Type B pancreatic cell (in vitro differentiated cells): ENCODE measurements around the gene ARSA. TPM values are rescaled to one million over a fixed set of nuclear protein-coding genes. Genes with fewer than 3 reads are reported as not detected.
"Not testable (repeated sequence)": the region's sequence is repeated elsewhere in the genome, so short reads cannot be mapped to it uniquely, and the experiment has no call there.

Experiments
- DNase-seq: peaks from one replicate; pipeline ENCODE4 v3.0.0; 2021; ENCODE audit warnings: mixed read lengths; ENCODE audit not compliant: unreplicated experiment; ENCODE audit errors: extremely low spot score
- H3K27ac Mint-ChIP-seq: 2 replicates; pipeline ENCODE4 v1.8.0; 2021; ENCODE audit warnings: mild to moderate bottlenecking, mixed read lengths
- H3K27me3 Mint-ChIP-seq: 2 replicates; pipeline ENCODE4 v1.8.0; 2021; ENCODE audit warnings: mixed read lengths
- H3K36me3 Mint-ChIP-seq: 2 replicates; pipeline ENCODE4 v1.8.0; 2021; ENCODE audit warnings: mixed read lengths
- H3K4me1 Mint-ChIP-seq: one replicate; pipeline ENCODE4 v1.8.0; 2021; ENCODE audit warnings: mixed read lengths; ENCODE audit not compliant: unreplicated experiment
- H3K4me3 Mint-ChIP-seq: 2 replicates; pipeline ENCODE4 v1.8.0; 2021; ENCODE audit warnings: mild to moderate bottlenecking, mixed read lengths
- H3K9me3 Mint-ChIP-seq: 2 replicates; pipeline ENCODE4 v1.8.0; 2021; ENCODE audit warnings: mixed read lengths
- CTCF ChIP-seq: fragments of 200-600 bp; sonication (generic); conservative IDR thresholded peaks from 2 replicates; pipeline ENCODE4 v1.5.0; 2021; ENCODE audit warnings: antibody characterized with exemption, mild to moderate bottlenecking
- total RNA-seq: library from RNA; stranded (reverse); gene quantifications from 2 replicates; pipeline ENCODE4 v1.2.1, GENCODE V29; 2021; ENCODE audit warnings: low replicate concordance

ARSA gene
- total RNA-seq, 1 donor from 2014 or later, result 32.1 TPM

- peaks cover 4% of the 10 kb centered on the region for H3K27me3 Mint-ChIP-seq
- H3K4me1 Mint-ChIP-seq, result peaks cover 14% of the 10 kb centered on the region
- no peak overlapping the region for H3K27ac Mint-ChIP-seq
- no peaks in the 10 kb centered on the region for H3K9me3 Mint-ChIP-seq
- peak overlapping the region; percentile 54 for H3K4me3 Mint-ChIP-seq
- H3K36me3 Mint-ChIP-seq, result no peaks in the 10 kb centered on the region
- no peak for TF ChIP-seq CTCF
- DNase-seq, result peak; percentile 76
These were observed 14.0 kb upstream of the ARSA start for GRCh38 chr22:50641696-50642607.

GRCh38 chr22:50640857-50641647 is 13.1 kb upstream of the ARSA start:
- no peak for DNase-seq
- H3K36me3 Mint-ChIP-seq, result no peaks in the 10 kb centered on the region
- H3K27me3 Mint-ChIP-seq, result no peaks in the 10 kb centered on the region
- peaks cover 14% of the 10 kb centered on the region for H3K4me1 Mint-ChIP-seq
- no peak for TF ChIP-seq CTCF
- no peaks in the 10 kb centered on the region for H3K9me3 Mint-ChIP-seq
- H3K4me3 Mint-ChIP-seq, result no peak overlapping the region
- no peak overlapping the region for H3K27ac Mint-ChIP-seq

- Mint-ChIP-seq H3K27ac (peak overlapping the region; percentile 11), H3K4me1 (peaks cover 14% of the 10 kb centered on the region)
- H3K27me3 Mint-ChIP-seq, H3K4me3 Mint-ChIP-seq, DNase-seq, H3K36me3 Mint-ChIP-seq, H3K9me3 Mint-ChIP-seq: not testable (repeated sequence)
These were observed 12.3 kb upstream of the ARSA start for GRCh38 chr22:50640296-50640695.

GRCh38 chr22:50635591-50635990 is 7.6 kb upstream of the ARSA start:
- H3K4me1 Mint-ChIP-seq, result peaks cover 11% of the 10 kb centered on the region
- H3K27me3 Mint-ChIP-seq, result no peaks in the 10 kb centered on the region
- no peak overlapping the region for H3K4me3 Mint-ChIP-seq
- no peak for TF ChIP-seq CTCF
- no peaks in the 10 kb centered on the region for H3K36me3 Mint-ChIP-seq
- no peak overlapping the region for H3K27ac Mint-ChIP-seq
- H3K9me3 Mint-ChIP-seq, result no peaks in the 10 kb centered on the region
- no peak for DNase-seq

- no peak overlapping the region for H3K27ac Mint-ChIP-seq
- TF ChIP-seq CTCF, result no peak
These were observed 5.8 kb upstream of the ARSA start for GRCh38 chr22:50633771-50634170.

GRCh38 chr22:50633086-50633485 is 5.1 kb upstream of the ARSA start:
- DNase-seq, result no peak
- no peaks in the 10 kb centered on the region for H3K36me3 Mint-ChIP-seq
- H3K27me3 Mint-ChIP-seq, result no peaks in the 10 kb centered on the region
- H3K4me1 Mint-ChIP-seq, result peaks cover 25% of the 10 kb centered on the region
- TF ChIP-seq CTCF, result no peak
- no peak overlapping the region for H3K4me3 Mint-ChIP-seq
- H3K27ac Mint-ChIP-seq, result no peak overlapping the region
- no peaks in the 10 kb centered on the region for H3K9me3 Mint-ChIP-seq

More at GRCh38 chr22:50633771-50634170, 5.8 kb upstream of the ARSA start:
- no peaks in the 10 kb centered on the region for H3K36me3 Mint-ChIP-seq
- no peaks in the 10 kb centered on the region for H3K9me3 Mint-ChIP-seq
- no peaks in the 10 kb centered on the region for H3K27me3 Mint-ChIP-seq
- DNase-seq, result no peak
- H3K4me1 Mint-ChIP-seq, result peaks cover 20% of the 10 kb centered on the region
- H3K4me3 Mint-ChIP-seq, result no peak overlapping the region
